Transverse colon (tissue), 4 donors: Measurements from ENCODE around the gene HYI.

Source experiments
- EP300 ChIP-seq: sonication (generic); formaldehyde crosslinking; IDR thresholded peaks from one replicate; pipeline ENCODE4 v1.6.1; 2017; ENCODE audit warnings: antibody characterized with exemption, low read depth
- POLR2A ChIP-seq: fragments of 450-650 bp; IDR thresholded peaks from one replicate; pipeline ENCODE4 v1.6.1; 2016; ENCODE audit warnings: antibody characterized with exemption, mild to moderate bottlenecking, moderate library complexity
- POLR2AphosphoS5 ChIP-seq, 3 donors: sonication (generic); formaldehyde crosslinking; IDR thresholded peaks; one replicate each; pipeline ENCODE4 v1.6.1; 2016; ENCODE audit warnings: antibody characterized with exemption in 3 of 3
- TF ChIP-seq, protein P1 (sequence below), 5 experiments: fragments of 200-600 bp in 3 of 5; fragments of 450-650 bp in 2 of 5; sonication (generic) in 3 of 5; IDR thresholded peaks; 1 replicate in 2 of 5; 2 replicates in 3 of 5; pipeline ENCODE4 v1.5.1; 2016 to 2017; ENCODE audit warnings: antibody characterized with exemption in 5 of 5, inconsistent platforms in 3 of 5, mild to moderate bottlenecking in 2 of 5, moderate library complexity in 1 of 5

DNA sequence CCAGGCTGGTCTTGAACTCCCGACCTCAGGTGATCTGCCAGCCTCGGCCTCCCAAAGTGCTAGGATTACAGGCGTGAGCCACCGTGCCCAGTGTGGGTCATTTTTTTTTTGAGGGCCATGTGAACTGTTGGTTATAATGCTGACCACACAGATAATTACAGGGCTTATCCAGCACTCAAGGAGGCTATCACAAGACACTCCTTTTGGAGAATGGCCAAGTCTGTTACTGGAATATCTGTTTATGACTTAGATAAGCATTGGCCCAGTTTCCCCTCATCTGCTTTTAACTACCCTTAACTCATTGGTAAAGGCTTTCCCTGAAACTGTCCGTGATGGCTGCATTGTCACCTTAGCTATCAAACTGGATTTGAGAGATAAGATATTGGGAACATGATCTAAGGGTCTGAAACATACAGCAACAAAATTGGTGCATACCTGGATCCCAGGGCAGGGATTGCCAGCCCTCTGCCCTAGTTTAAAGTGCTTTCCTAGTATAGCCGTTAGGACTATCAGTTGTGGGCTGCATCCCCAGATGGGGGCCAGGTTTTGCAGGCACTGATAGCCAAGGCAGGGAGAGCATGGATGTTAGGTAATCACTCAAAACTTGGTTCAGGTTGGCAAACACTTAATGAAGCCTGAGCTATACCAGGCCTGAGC lies 48.4 kb downstream of the HYI start:
- TF ChIP-seq, protein P1, sequence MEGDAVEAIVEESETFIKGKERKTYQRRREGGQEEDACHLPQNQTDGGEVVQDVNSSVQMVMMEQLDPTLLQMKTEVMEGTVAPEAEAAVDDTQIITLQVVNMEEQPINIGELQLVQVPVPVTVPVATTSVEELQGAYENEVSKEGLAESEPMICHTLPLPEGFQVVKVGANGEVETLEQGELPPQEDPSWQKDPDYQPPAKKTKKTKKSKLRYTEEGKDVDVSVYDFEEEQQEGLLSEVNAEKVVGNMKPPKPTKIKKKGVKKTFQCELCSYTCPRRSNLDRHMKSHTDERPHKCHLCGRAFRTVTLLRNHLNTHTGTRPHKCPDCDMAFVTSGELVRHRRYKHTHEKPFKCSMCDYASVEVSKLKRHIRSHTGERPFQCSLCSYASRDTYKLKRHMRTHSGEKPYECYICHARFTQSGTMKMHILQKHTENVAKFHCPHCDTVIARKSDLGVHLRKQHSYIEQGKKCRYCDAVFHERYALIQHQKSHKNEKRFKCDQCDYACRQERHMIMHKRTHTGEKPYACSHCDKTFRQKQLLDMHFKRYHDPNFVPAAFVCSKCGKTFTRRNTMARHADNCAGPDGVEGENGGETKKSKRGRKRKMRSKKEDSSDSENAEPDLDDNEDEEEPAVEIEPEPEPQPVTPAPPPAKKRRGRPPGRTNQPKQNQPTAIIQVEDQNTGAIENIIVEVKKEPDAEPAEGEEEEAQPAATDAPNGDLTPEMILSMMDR (IDR thresholded peaks at IDR 0.05), result no peak
- TF ChIP-seq POLR2A, result no peak
- peak in 1 of 3 donors; percentile 23 for TF ChIP-seq POLR2AphosphoS5 (IDR thresholded peaks at IDR 0.05)
- no peak for TF ChIP-seq EP300
